ENCODE measurements around the gene FAM110C. TPM values are rescaled to one million over a fixed set of nuclear protein-coding genes. Genes with fewer than 3 reads are reported as not detected.

FAM110C gene
- total and polyA plus RNA-seq, 2 of the 8 experiments (the other 6 are each of a cell fraction or from before 2014, with no cell fraction given) = 4.8 to 13.2 TPM

DNA sequence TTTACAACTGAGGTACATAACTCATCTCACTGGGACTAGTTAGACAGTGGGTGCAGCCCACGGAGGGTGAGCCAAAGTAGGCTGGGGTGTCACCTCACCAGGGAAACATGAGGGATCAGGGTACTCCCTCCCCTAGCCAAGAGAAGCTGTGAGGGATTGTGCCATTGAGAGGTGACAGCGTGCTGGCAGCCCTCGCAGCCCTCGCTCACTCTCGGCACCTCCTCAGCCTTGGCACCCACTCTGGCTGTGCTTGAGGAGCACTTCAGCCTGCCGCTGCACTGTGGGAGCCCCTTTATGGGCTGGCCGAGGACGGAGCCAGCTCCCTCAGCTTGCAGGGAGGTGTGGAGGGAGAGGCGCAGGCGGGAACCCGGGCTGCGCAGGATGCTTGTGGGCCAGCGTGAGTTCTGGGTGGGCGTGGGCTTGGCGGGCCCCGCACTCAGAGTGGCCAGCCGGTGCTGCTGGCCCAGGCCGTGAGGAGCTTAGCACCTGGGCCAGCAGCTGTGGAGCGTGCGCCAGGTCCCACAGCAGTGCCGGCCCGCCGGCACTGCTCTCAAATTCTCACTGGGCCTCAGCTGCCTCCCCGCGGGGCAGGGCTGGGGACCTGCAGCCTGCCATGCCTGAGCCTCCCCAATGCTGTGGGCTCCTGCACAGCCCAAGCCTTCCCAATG is 44.5 kb upstream of the FAM110C start (continued):
- TF ChIP-seq, protein P1, sequence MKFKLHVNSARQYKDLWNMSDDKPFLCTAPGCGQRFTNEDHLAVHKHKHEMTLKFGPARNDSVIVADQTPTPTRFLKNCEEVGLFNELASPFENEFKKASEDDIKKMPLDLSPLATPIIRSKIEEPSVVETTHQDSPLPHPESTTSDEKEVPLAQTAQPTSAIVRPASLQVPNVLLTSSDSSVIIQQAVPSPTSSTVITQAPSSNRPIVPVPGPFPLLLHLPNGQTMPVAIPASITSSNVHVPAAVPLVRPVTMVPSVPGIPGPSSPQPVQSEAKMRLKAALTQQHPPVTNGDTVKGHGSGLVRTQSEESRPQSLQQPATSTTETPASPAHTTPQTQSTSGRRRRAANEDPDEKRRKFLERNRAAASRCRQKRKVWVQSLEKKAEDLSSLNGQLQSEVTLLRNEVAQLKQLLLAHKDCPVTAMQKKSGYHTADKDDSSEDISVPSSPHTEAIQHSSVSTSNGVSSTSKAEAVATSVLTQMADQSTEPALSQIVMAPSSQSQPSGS (IDR thresholded peaks at IDR 0.05; ENCODE audit: low read length) = no peak
- TF ChIP-seq SIX5 (IDR thresholded peaks at IDR 0.05; ENCODE audit: low read depth, low read length) (no peak), RBBP5 (IDR thresholded peaks at IDR 0.05; ENCODE audit: borderline replicate concordance, low read depth, low read length) (no peak), SRF (IDR thresholded peaks at IDR 0.05; ENCODE audit: low read depth, low read length) (no peak), POLR2A (IDR thresholded peaks at IDR 0.05; ENCODE audit: control extremely low read depth in 1 of 2, low read depth in 2 of 2, low read length in 2 of 2) (no peak), BRCA1 (IDR thresholded peaks at IDR 0.05; ENCODE audit: low read depth, low read length) (no peak), JUN (IDR thresholded peaks at IDR 0.05; ENCODE audit: low read depth, low read length) (no peak), TAF7 (optimal IDR thresholded peaks at IDR 0.05; ENCODE audit: borderline replicate concordance, low read depth, low read length) (no peak), GTF2F1 (IDR thresholded peaks at IDR 0.05; ENCODE audit: borderline replicate concordance, low read depth, low read length) (no peak)
